HEK293 (cell line): ENCODE measurements around the gene RAB10.

Source experiments
- CTCF ChIA-PET: fragments of 350-600 bp; formaldehyde crosslinking; extraction: SDS; loops from one replicate; lab custom pipeline; 2021; ENCODE audit warnings: antibody characterized with exemption; lab: Yijun Ruan, JAX
- POLR2A ChIA-PET: fragments of 300-600 bp; formaldehyde crosslinking; extraction: SDS; loops from one replicate; lab custom pipeline; 2020; ENCODE audit warnings: antibody characterized with exemption, inconsistent platforms; lab: Yijun Ruan, JAX
- H3K27ac ChIP-seq: fragments of 200-500 bp; sonication (Bioruptor generic); 2 replicates; pipeline ENCODE4 v1.5.1; 2014; ENCODE audit warnings: low read depth, low read length, control low read depth, inconsistent platforms; ENCODE audit errors: extremely low read depth
- H3K36me3 ChIP-seq, 2 experiments: fragments of 200-500 bp in 1 of 2; sonication (Bioruptor generic) in 1 of 2; 1 replicate in 1 of 2; 2 replicates in 1 of 2; pipeline ENCODE4 v1.5.1; 2014 to 2017; ENCODE audit warnings: inconsistent platforms in 2 of 2, low read length in 2 of 2; ENCODE audit not compliant: control insufficient read depth in 2 of 2, insufficient read depth in 1 of 2
- H3K4me1 ChIP-seq: fragments of 200-500 bp; sonication (Bioruptor generic); 2 replicates; pipeline ENCODE4 v1.5.1; 2014; ENCODE audit warnings: mild to moderate bottlenecking, low read length, inconsistent platforms; ENCODE audit not compliant: control insufficient read depth, insufficient read depth
- H3K4me3 ChIP-seq: 2 replicates; pipeline ENCODE4 v1.5.1; 2011; ENCODE audit warnings: low read depth, mild to moderate bottlenecking, control low read depth, low read length, moderate library complexity
- H3K9me3 ChIP-seq: fragments of 200-500 bp; sonication (Bioruptor generic); 2 replicates; pipeline ENCODE4 v1.5.1; 2014; ENCODE audit warnings: low read depth, low read length, inconsistent platforms; ENCODE audit not compliant: control insufficient read depth, insufficient read depth
- ELK4 ChIP-seq: IDR thresholded peaks from 2 replicates; pipeline ENCODE4 v1.6.1; 2011; ENCODE audit warnings: mild to moderate bottlenecking, low read depth, low read length, borderline replicate concordance
- KLF1 ChIP-seq: fragments of 450-650 bp; formaldehyde crosslinking; IDR thresholded peaks from 2 replicates; pipeline ENCODE4 v1.5.1; 2016; ENCODE audit warnings: missing biosample characterization, missing genetic modification characterization
- WT1 ChIP-seq: fragments of 450-650 bp; formaldehyde crosslinking; IDR thresholded peaks from 2 replicates; pipeline ENCODE4 v1.5.1; 2016; ENCODE audit warnings: missing biosample characterization, missing genetic modification characterization
- YY2 ChIP-seq: fragments of 450-650 bp; formaldehyde crosslinking; IDR thresholded peaks from 2 replicates; pipeline ENCODE4 v1.5.1; 2016; ENCODE audit warnings: missing biosample characterization, missing genetic modification characterization
- ZBTB26 ChIP-seq: fragments of 450-650 bp; formaldehyde crosslinking; optimal IDR thresholded peaks from 2 replicates; pipeline ENCODE3; 2016; ENCODE audit warnings: missing biosample characterization, mild to moderate bottlenecking, missing genetic modification characterization
- ZEB2 ChIP-seq: fragments of 450-650 bp; formaldehyde crosslinking; IDR thresholded peaks from 2 replicates; pipeline ENCODE4 v1.5.1; 2016; ENCODE audit warnings: missing biosample characterization, missing genetic modification characterization
- ZFP41 ChIP-seq: fragments of 450-650 bp; formaldehyde crosslinking; IDR thresholded peaks from 2 replicates; pipeline ENCODE4 v1.5.1; 2016; ENCODE audit warnings: missing biosample characterization, missing genetic modification characterization, borderline replicate concordance
- ZIC2 ChIP-seq: fragments of 450-650 bp; formaldehyde crosslinking; IDR thresholded peaks from 2 replicates; pipeline ENCODE4 v1.5.1; 2016; ENCODE audit warnings: missing biosample characterization, missing genetic modification characterization
- ZNF10 ChIP-seq: fragments of 450-650 bp; formaldehyde crosslinking; IDR thresholded peaks from 2 replicates; pipeline ENCODE4 v1.5.1; 2017; ENCODE audit warnings: missing biosample characterization, missing genetic modification characterization
- ZNF114 ChIP-seq: fragments of 450-650 bp; formaldehyde crosslinking; IDR thresholded peaks from 2 replicates; pipeline ENCODE4 v1.5.0; 2017; ENCODE audit warnings: missing biosample characterization, missing genetic modification characterization
- ZNF214 ChIP-seq: fragments of 450-650 bp; formaldehyde crosslinking; IDR thresholded peaks from 2 replicates; pipeline ENCODE4 v1.5.1; 2017; ENCODE audit warnings: missing biosample characterization, mild to moderate bottlenecking, missing genetic modification characterization, borderline replicate concordance
- ZNF274 ChIP-seq, 2 experiments: fragments of 200-500 bp in 1 of 2; fragments of 450-650 bp in 1 of 2; sonication (Bioruptor generic) in 1 of 2; formaldehyde crosslinking in 1 of 2; IDR thresholded peaks; 2 replicates each; pipeline versions ENCODE4 v1.5.1 to v1.6.1; 2014 to 2016; ENCODE audit warnings: borderline replicate concordance in 1 of 2, inconsistent platforms in 1 of 2, low read length in 1 of 2, missing biosample characterization in 1 of 2, missing genetic modification characterization in 1 of 2
- ZNF302 ChIP-seq: fragments of 450-650 bp; formaldehyde crosslinking; IDR thresholded peaks from 2 replicates; pipeline ENCODE4 v1.5.1; 2016; ENCODE audit warnings: missing biosample characterization, missing genetic modification characterization, low read depth
- ZNF335 ChIP-seq: fragments of 450-650 bp; formaldehyde crosslinking; conservative IDR thresholded peaks from 2 replicates; pipeline ENCODE4 v1.5.1; 2016; ENCODE audit warnings: missing biosample characterization, missing genetic modification characterization
- ZNF341 ChIP-seq: fragments of 450-650 bp; formaldehyde crosslinking; IDR thresholded peaks from 2 replicates; pipeline ENCODE4; 2016; ENCODE audit warnings: low read depth, missing biosample characterization, missing genetic modification characterization
- ZNF354C ChIP-seq: fragments of 450-650 bp; formaldehyde crosslinking; IDR thresholded peaks from 2 replicates; pipeline ENCODE4 v1.5.1; 2016; ENCODE audit warnings: missing biosample characterization, missing genetic modification characterization, low read depth, borderline replicate concordance
- ZNF366 ChIP-seq: fragments of 450-650 bp; formaldehyde crosslinking; conservative IDR thresholded peaks from 2 replicates; pipeline ENCODE4 v1.5.1; 2016; ENCODE audit warnings: missing biosample characterization, missing genetic modification characterization
- ZNF394 ChIP-seq: fragments of 450-650 bp; formaldehyde crosslinking; IDR thresholded peaks from 2 replicates; pipeline ENCODE4 v1.5.1; 2016; ENCODE audit warnings: missing biosample characterization, missing genetic modification characterization, mild to moderate bottlenecking, moderate library complexity, borderline replicate concordance
- ZNF48 ChIP-seq: fragments of 450-650 bp; formaldehyde crosslinking; IDR thresholded peaks from 2 replicates; pipeline ENCODE4 v1.5.1; 2016; ENCODE audit warnings: missing biosample characterization, missing genetic modification characterization
- ZNF501 ChIP-seq: fragments of 450-650 bp; formaldehyde crosslinking; IDR thresholded peaks from 2 replicates; pipeline ENCODE4 v1.5.1; 2016; ENCODE audit warnings: missing biosample characterization, missing genetic modification characterization
- ZNF510 ChIP-seq: fragments of 450-650 bp; formaldehyde crosslinking; IDR thresholded peaks from 2 replicates; pipeline ENCODE4 v1.5.1; 2018; ENCODE audit warnings: mild to moderate bottlenecking, missing genetic modification characterization, missing biosample characterization; ENCODE audit not compliant: insufficient replicate concordance
- ZNF513 ChIP-seq: fragments of 450-650 bp; IDR thresholded peaks from 2 replicates; pipeline ENCODE4 v1.5.1; 2018; ENCODE audit warnings: missing biosample characterization, missing genetic modification characterization
- ZNF548 ChIP-seq: fragments of 450-650 bp; formaldehyde crosslinking; IDR thresholded peaks from 2 replicates; pipeline ENCODE4 v1.5.1; 2016; ENCODE audit warnings: missing biosample characterization, missing genetic modification characterization
- ZNF549 ChIP-seq: fragments of 450-650 bp; IDR thresholded peaks from 2 replicates; pipeline ENCODE4 v1.5.1; 2018; ENCODE audit warnings: missing biosample characterization, missing genetic modification characterization, mild to moderate bottlenecking, inconsistent platforms, moderate library complexity
- ZNF600 ChIP-seq: fragments of 450-650 bp; formaldehyde crosslinking; IDR thresholded peaks from 2 replicates; pipeline ENCODE4 v1.5.1; 2016; ENCODE audit warnings: missing biosample characterization, missing genetic modification characterization
- ZNF623 ChIP-seq: fragments of 450-650 bp; formaldehyde crosslinking; IDR thresholded peaks from 2 replicates; pipeline ENCODE4 v1.5.1; 2016; ENCODE audit warnings: missing biosample characterization, missing genetic modification characterization
- ZNF626 ChIP-seq: fragments of 450-650 bp; sonication (Bioruptor Pico); formaldehyde crosslinking; IDR thresholded peaks from 2 replicates; pipeline ENCODE4 v1.5.1; 2018; ENCODE audit warnings: missing biosample characterization, missing genetic modification characterization, inconsistent platforms
- ZNF658 ChIP-seq: fragments of 450-650 bp; formaldehyde crosslinking; IDR thresholded peaks from 2 replicates; pipeline ENCODE4; 2016; ENCODE audit warnings: missing biosample characterization, missing genetic modification characterization
- ZNF660 ChIP-seq: fragments of 450-650 bp; IDR thresholded peaks from 2 replicates; pipeline ENCODE4 v1.5.1; 2018; ENCODE audit warnings: missing biosample characterization, mild to moderate bottlenecking, missing genetic modification characterization
- ZNF664 ChIP-seq: fragments of 450-650 bp; formaldehyde crosslinking; IDR thresholded peaks from 2 replicates; pipeline ENCODE4 v1.5.1; 2016; ENCODE audit warnings: missing biosample characterization, missing genetic modification characterization
- ZNF747 ChIP-seq: fragments of 450-650 bp; formaldehyde crosslinking; IDR thresholded peaks from 2 replicates; pipeline ENCODE4 v1.5.1; 2016; ENCODE audit warnings: missing biosample characterization, missing genetic modification characterization
- ZNF76 ChIP-seq: fragments of 450-650 bp; formaldehyde crosslinking; IDR thresholded peaks from 2 replicates; pipeline ENCODE4; 2016; ENCODE audit warnings: low read depth, missing biosample characterization, missing genetic modification characterization, borderline replicate concordance
- ZSCAN16 ChIP-seq: fragments of 450-650 bp; formaldehyde crosslinking; IDR thresholded peaks from 2 replicates; pipeline ENCODE4 v1.5.1; 2016; ENCODE audit warnings: missing biosample characterization, missing genetic modification characterization
- TF ChIP-seq, protein P1 (sequence below): fragments of 450-650 bp; formaldehyde crosslinking; IDR thresholded peaks from 2 replicates; pipeline ENCODE4 v1.5.1; 2016; ENCODE audit warnings: missing biosample characterization, missing genetic modification characterization

RAB10 gene

GRCh38 chr2:26033270-26033817, 540 bp upstream of the RAB10 start:
- ChIA-PET POLR2A (interaction anchor here (0.8 to 3.1 kb wide), 14 partner anchors 8 to 634 kb away, joined by 3 to 24 read pairs (median 6); partner anchors contain the start of genes ASXL2, HADHA, HADHB and KIF3C), CTCF (interaction anchor here (0.6 to 1.8 kb wide), 5 partner anchors 8 to 42 kb away, joined by 3 to 6 read pairs (median 3); no protein-coding TSS in a partner anchor)
- peak overlapping the region; percentile 91 for H3K27ac ChIP-seq
- peaks cover 0 to 3% of the 10 kb centered on the region in 2 experiments; a peak in 2 of 3 replicates for H3K36me3 ChIP-seq
- H3K4me1 ChIP-seq = peaks cover 3% of the 10 kb centered on the region; the same call in 1 of the 2 replicates
- H3K4me3 ChIP-seq = peak overlapping the region; percentile 92
- no peaks in the 10 kb centered on the region for H3K9me3 ChIP-seq
- TF ChIP-seq ZNF76 (tag by site-specific recombination) = peak; percentile 54; the same call in 1 of the 2 replicates
- no peak for TF ChIP-seq ZNF214 (tag by site-specific recombination)
- TF ChIP-seq ZNF354C = no peak
- TF ChIP-seq ELK4 = no peak
- peak; percentile 87 for TF ChIP-seq ZNF600
- no peak for TF ChIP-seq ZNF664 (tag by site-specific recombination)
- TF ChIP-seq ZNF623 (tag by site-specific recombination) = 0 out of 2 replicates have a peak, but pooled peaks have one; percentile 15
- peak; percentile 88 for TF ChIP-seq ZNF366
- TF ChIP-seq ZNF660 = no peak
- peak; percentile 70; the same call in 1 of the 2 replicates for TF ChIP-seq ZEB2 (tag by site-specific recombination)
- TF ChIP-seq ZNF10 (tag by site-specific recombination) = peak; percentile 63
- no peak for TF ChIP-seq ZFP41 (tag by site-specific recombination)
- no peak for TF ChIP-seq ZNF510 (tag by site-specific recombination)
- TF ChIP-seq WT1 = peak; percentile 31; the same call in 1 of the 2 replicates
- TF ChIP-seq ZNF302 = no peak
- no peak for TF ChIP-seq ZNF747 (tag by site-specific recombination)
- TF ChIP-seq ZBTB26 = no peak
- no peak for TF ChIP-seq ZNF274 (IDR thresholded peaks at IDR 0.05; ENCODE audit: low read length)
- no peak for TF ChIP-seq ZNF274 (tag by site-specific recombination; IDR thresholded peaks at IDR 0.05; ENCODE audit: borderline replicate concordance)
- TF ChIP-seq ZNF48 (tag by site-specific recombination) = no peak
- TF ChIP-seq YY2 (tag by site-specific recombination) = 0 out of 2 replicates have a peak, but pooled peaks have one; percentile 25
- TF ChIP-seq ZNF114 (tag by site-specific recombination) = no peak
- peak; percentile 91 for TF ChIP-seq ZIC2 (tag by site-specific recombination)
- peak; percentile 80 for TF ChIP-seq ZNF501 (tag by site-specific recombination)
- no peak for TF ChIP-seq ZNF513 (tag by site-specific recombination)
- no peak for TF ChIP-seq KLF1
- TF ChIP-seq ZNF626 (tag by site-specific recombination) = no peak
- TF ChIP-seq, protein P1, sequence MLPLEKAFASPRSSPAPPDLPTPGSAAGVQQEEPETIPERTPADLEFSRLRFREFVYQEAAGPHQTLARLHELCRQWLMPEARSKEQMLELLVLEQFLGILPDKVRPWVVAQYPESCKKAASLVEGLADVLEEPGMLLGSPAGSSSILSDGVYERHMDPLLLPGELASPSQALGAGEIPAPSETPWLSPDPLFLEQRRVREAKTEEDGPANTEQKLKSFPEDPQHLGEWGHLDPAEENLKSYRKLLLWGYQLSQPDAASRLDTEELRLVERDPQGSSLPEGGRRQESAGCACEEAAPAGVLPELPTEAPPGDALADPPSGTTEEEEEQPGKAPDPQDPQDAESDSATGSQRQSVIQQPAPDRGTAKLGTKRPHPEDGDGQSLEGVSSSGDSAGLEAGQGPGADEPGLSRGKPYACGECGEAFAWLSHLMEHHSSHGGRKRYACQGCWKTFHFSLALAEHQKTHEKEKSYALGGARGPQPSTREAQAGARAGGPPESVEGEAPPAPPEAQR (tag by site-specific recombination) = no peak
- peak; percentile 89 for TF ChIP-seq ZSCAN16 (tag by site-specific recombination)
- peak; percentile 32; the same call in 1 of the 2 replicates for TF ChIP-seq ZNF335 (tag by site-specific recombination)
- TF ChIP-seq ZNF394 (tag by site-specific recombination) = peak; percentile 87
- no peak for TF ChIP-seq ZNF548
- TF ChIP-seq ZNF549 (tag by site-specific recombination) = no peak
- peak; percentile 76 for TF ChIP-seq ZNF341 (tag by site-specific recombination)
- no peak for TF ChIP-seq ZNF658
